GM12874 (cell line): Measurements from ENCODE around the gene FGF22.

Experiments used
- CTCF ChIP-seq: IDR thresholded peaks from 2 replicates; pipeline ENCODE4 v1.5.1; 2011; ENCODE audit warnings: low read depth, mild to moderate bottlenecking, control low read depth, low read length, moderate library complexity; ENCODE audit not compliant: insufficient read depth

Gene FGF22

GRCh38 chr19:651114-651818 is 11.6 kb downstream of the FGF22 start:
- no peak for TF ChIP-seq CTCF

- TF ChIP-seq CTCF, result no peak
These were observed 12.3 kb downstream of the FGF22 start for GRCh38 chr19:651991-652390.

GRCh38 chr19:652467-653389 is 13.0 kb downstream of the FGF22 start:
- no peak for TF ChIP-seq CTCF

- no peak for TF ChIP-seq CTCF
These were observed 13.7 kb downstream of the FGF22 start for GRCh38 chr19:653425-653824.

- no peak for TF ChIP-seq CTCF
These were observed 16.0 kb downstream of the FGF22 start for GRCh38 chr19:655691-656090.

GRCh38 chr19:656751-657559 is 17.3 kb downstream of the FGF22 start:
- no peak for TF ChIP-seq CTCF

GRCh38 chr19:657611-658010 is 17.9 kb downstream of the FGF22 start:
- TF ChIP-seq CTCF, result no peak
